Germinal center (tissue), 1 donor: Measurements from ENCODE around the gene PRRG2.

Source experiments
- DNase-seq: peaks from one replicate; pipeline ENCODE4 v3.0.0; 2012; ENCODE audit warnings: mixed read lengths, low spot score

The PRRG2 gene

GRCh38 chr19:49581007-49581508, at the start of gene PRRG2:
Gene PRRG2, plus strand, starts transcription at chr19:49581316. Its CDS starts 1,904 bp downstream, at chr19:49583220.
- no peak for DNase-seq

GRCh38 chr19:49533551-49534488, 47.3 kb upstream of the PRRG2 start:
- peak; percentile 78 for DNase-seq

- no peak for DNase-seq
Observed at GRCh38 chr19:49534632-49535385, 46.3 kb upstream of the PRRG2 start.

- DNase-seq = no peak
Observed at GRCh38 chr19:49536921-49537462, 44.1 kb upstream of the PRRG2 start.

GRCh38 chr19:49538643-49539042, 42.5 kb upstream of the PRRG2 start:
- DNase-seq = no peak

GRCh38 chr19:49539192-49539952, 41.7 kb upstream of the PRRG2 start:
- DNase-seq = no peak

- DNase-seq = no peak
Observed at GRCh38 chr19:49541914-49542313, 39.2 kb upstream of the PRRG2 start.

GRCh38 chr19:49542446-49542845, 38.7 kb upstream of the PRRG2 start:
- DNase-seq = no peak

GRCh38 chr19:49543032-49543431, 38.1 kb upstream of the PRRG2 start:
- DNase-seq = no peak

- no peak for DNase-seq
Observed at GRCh38 chr19:49544154-49544553, 37.0 kb upstream of the PRRG2 start.

GRCh38 chr19:49546825-49547565, 34.1 kb upstream of the PRRG2 start:
- peak; percentile 74 for DNase-seq

- DNase-seq = no peak
Observed at GRCh38 chr19:49549045-49549444, 32.1 kb upstream of the PRRG2 start.

GRCh38 chr19:49551531-49551930, 29.6 kb upstream of the PRRG2 start:
- no peak for DNase-seq

GRCh38 chr19:49552749-49553148, 28.4 kb upstream of the PRRG2 start:
- DNase-seq = no peak

- DNase-seq = no peak
Observed at GRCh38 chr19:49553451-49554271, 27.5 kb upstream of the PRRG2 start.

GRCh38 chr19:49554701-49555181, 26.4 kb upstream of the PRRG2 start:
- DNase-seq = no peak

GRCh38 chr19:49555600-49556411, 25.3 kb upstream of the PRRG2 start:
- peak; percentile 36 for DNase-seq

GRCh38 chr19:49556412-49557398, 24.4 kb upstream of the PRRG2 start:
- DNase-seq = no peak
